Spleen (tissue), 7 donors: ENCODE measurements around the gene MLLT10.

Experiments
- POLR2A ChIP-seq, 3 donors: fragments of 450-650 bp; IDR thresholded peaks; one replicate each; pipeline ENCODE4 v1.5.1; 2017; ENCODE audit warnings: antibody characterized with exemption in 3 of 3, mild to moderate bottlenecking in 1 of 3
- POLR2AphosphoS5 ChIP-seq, 3 donors: sonication (generic); formaldehyde crosslinking; IDR thresholded peaks; one replicate each; pipeline ENCODE4 v1.5.1; 2017; ENCODE audit warnings: antibody characterized with exemption in 3 of 3
- TF ChIP-seq, protein P1 (sequence below), 11 experiments: fragments of 200-600 bp in 7 of 11; fragments of 450-650 bp in 4 of 11; sonication (generic) in 4 of 11; IDR thresholded peaks in 8 of 11; conservative IDR thresholded peaks in 3 of 11; 1 replicate in 7 of 11; 2 replicates in 4 of 11; pipeline versions ENCODE4 v1.4.0 to v1.8.0; 2016 to 2021; ENCODE audit warnings: antibody characterized with exemption in 11 of 11, inconsistent platforms in 4 of 11, mild to moderate bottlenecking in 1 of 11
- donor health status: DM: no; HTN: no; CAD: no; lungs with moderate emphysema.
- donor health status: DM: no; HTN: no; CAD: no.
- donor health status: DM: no; HTN: no; CAD: no.

DNA sequence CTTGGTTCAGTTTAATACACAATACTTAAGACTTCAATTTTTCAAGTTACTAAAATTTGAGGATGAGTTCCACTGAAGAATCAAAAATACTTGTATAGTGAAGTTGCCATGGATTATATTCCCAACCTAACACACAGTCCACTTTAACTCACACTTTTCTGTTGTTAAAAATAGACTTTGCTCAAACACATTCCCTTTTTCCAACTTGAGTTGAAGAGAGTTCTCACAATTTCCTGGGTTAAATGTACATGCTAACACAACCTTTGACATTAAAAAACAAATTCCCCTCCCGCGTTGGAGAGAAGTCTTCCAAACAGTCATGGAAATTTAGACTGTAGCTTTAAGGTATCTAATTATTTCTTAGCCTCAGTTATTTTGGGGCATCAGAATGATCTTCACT, 35.7 kb upstream of the MLLT10 start:
- TF ChIP-seq, protein P1, sequence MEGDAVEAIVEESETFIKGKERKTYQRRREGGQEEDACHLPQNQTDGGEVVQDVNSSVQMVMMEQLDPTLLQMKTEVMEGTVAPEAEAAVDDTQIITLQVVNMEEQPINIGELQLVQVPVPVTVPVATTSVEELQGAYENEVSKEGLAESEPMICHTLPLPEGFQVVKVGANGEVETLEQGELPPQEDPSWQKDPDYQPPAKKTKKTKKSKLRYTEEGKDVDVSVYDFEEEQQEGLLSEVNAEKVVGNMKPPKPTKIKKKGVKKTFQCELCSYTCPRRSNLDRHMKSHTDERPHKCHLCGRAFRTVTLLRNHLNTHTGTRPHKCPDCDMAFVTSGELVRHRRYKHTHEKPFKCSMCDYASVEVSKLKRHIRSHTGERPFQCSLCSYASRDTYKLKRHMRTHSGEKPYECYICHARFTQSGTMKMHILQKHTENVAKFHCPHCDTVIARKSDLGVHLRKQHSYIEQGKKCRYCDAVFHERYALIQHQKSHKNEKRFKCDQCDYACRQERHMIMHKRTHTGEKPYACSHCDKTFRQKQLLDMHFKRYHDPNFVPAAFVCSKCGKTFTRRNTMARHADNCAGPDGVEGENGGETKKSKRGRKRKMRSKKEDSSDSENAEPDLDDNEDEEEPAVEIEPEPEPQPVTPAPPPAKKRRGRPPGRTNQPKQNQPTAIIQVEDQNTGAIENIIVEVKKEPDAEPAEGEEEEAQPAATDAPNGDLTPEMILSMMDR (IDR thresholded peaks at IDR 0.05 in 8 of 11, conservative IDR thresholded peaks at IDR 0.05 in 3 of 11), result no peak
- TF ChIP-seq POLR2AphosphoS5 (IDR thresholded peaks at IDR 0.05), result no peak
- TF ChIP-seq POLR2A (IDR thresholded peaks at IDR 0.05), result no peak
